BLaER1 treated with 17β-estradiol and CSF1 and Interleukin-3, amounts not matched to agents 10 nM and 100 nM (cell line): Measurements from ENCODE around the gene FARP1.
A peak's percentile ranks its signal among the peaks of the same experiment; 100 is the strongest.

Experiments
- H3K27ac ChIP-seq, 11 experiments: shearing (Covaris generic); formaldehyde crosslinking; 2 replicates each; pipeline ENCODE4 v1.8.1; 2022
- H3K27me3 ChIP-seq, 11 experiments: shearing (Covaris generic); formaldehyde crosslinking; 2 replicates each; pipeline ENCODE4 v1.8.1; 2022
- H3K36me3 ChIP-seq, 11 experiments: shearing (Covaris generic); formaldehyde crosslinking; 2 replicates each; pipeline ENCODE4 v1.8.1; 2022
- H3K4me1 ChIP-seq, 10 experiments: shearing (Covaris generic); formaldehyde crosslinking; 2 replicates each; pipeline ENCODE4 v1.8.1; 2022
- H3K4me2 ChIP-seq, 11 experiments: shearing (Covaris generic); formaldehyde crosslinking; 2 replicates each; pipeline ENCODE4 v1.8.1; 2022
- H3K4me3 ChIP-seq, 10 experiments: shearing (Covaris generic); formaldehyde crosslinking; 2 replicates each; pipeline ENCODE4 v1.8.1; 2022
- H3K9ac ChIP-seq, 11 experiments: shearing (Covaris generic); formaldehyde crosslinking; 2 replicates each; pipeline ENCODE4 v1.8.1; 2022
- H3K9me3 ChIP-seq, 11 experiments: shearing (Covaris generic); formaldehyde crosslinking; replicated peaks in 1 of 11; 2 replicates each; pipeline ENCODE4 v1.8.1; 2022
- H4K20me1 ChIP-seq, 11 experiments: shearing (Covaris generic); formaldehyde crosslinking; 2 replicates each; pipeline ENCODE4 v1.8.1; 2022
- Cebpa-rat ChIP-seq, 11 experiments: shearing (Covaris generic); IDR thresholded peaks; 2 replicates each; pipeline ENCODE4 v1.8.1; 2022

The FARP1 gene

DNA sequence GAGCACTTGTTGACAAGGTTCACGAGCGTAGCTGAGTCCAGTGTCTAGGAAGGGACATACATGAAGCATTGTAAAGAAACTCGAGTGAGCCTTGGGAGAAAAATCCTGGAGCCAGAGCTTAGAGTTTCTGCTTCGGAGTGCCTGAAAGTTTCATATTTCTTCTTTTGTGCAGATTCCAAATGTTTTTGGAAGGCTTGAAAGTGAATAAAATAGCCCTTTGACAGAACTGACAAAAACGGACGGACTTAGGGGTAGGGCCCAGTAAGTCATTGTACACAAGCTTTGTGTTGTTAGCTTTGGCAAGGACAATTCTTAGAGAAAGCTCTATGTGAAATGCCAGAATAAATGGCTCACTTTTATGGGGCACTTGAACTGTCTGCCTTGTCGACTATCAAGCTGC, 31.4 kb downstream of the FARP1 start:
- H3K9ac ChIP-seq, result no peak overlapping the region
- H4K20me1 ChIP-seq, result peaks cover 0 to 34% (median 0%) of the 10 kb centered on the region in 11 experiments; a peak in 8 of 22 replicates
- H3K27ac ChIP-seq, result no peak overlapping the region
- H3K27me3 ChIP-seq, result no peaks in the 10 kb centered on the region
- peaks cover 21 to 46% (median 25%) of the 10 kb centered on the region in 10 experiments for H3K4me1 ChIP-seq
- H3K4me3 ChIP-seq, result no peak overlapping the region
- peaks cover 12 to 37% (median 33%) of the 10 kb centered on the region in 11 experiments; a peak in 21 of 22 replicates for H3K9me3 ChIP-seq
- peaks cover 16 to 37% (median 24%) of the 10 kb centered on the region in 11 experiments for H3K36me3 ChIP-seq
- TF ChIP-seq Cebpa-rat (IDR thresholded peaks at IDR 0.05), result no peak
- H3K4me2 ChIP-seq, result no peak overlapping the region

DNA sequence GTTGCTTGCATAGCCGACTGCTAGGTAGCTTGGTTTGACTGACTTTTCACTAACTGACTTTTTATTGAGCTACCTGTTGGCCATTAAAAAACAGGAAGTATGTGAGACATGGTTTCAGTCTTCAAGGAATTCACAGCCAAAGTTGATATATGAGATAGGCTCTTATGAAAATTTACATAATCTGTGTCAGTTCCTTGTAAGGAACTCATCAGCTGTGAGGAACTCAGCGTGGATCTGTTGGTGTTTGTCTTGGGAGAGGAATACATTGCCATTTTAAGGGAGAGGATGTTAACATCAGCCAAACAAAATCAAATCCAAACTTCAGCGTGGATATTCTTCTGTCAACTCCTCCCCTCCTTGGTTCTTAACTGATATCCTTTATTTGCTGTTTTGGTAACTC, 32.1 kb downstream of the FARP1 start:
- H3K9me3 ChIP-seq, result peaks cover 16 to 44% (median 40%) of the 10 kb centered on the region in 11 experiments; a peak in 21 of 22 replicates
- peaks cover 21 to 53% (median 25%) of the 10 kb centered on the region in 10 experiments for H3K4me1 ChIP-seq
- peaks cover 0 to 33% (median 0%) of the 10 kb centered on the region in 11 experiments; a peak in 8 of 22 replicates for H4K20me1 ChIP-seq
- H3K27ac ChIP-seq, result no peak overlapping the region
- TF ChIP-seq Cebpa-rat (IDR thresholded peaks at IDR 0.05), result no peak
- H3K4me2 ChIP-seq, result peak overlapping the region in 2 of 11 experiments; percentile 30 to 41; a peak in 2 of 22 replicates
- H3K27me3 ChIP-seq, result no peaks in the 10 kb centered on the region
- H3K9ac ChIP-seq, result no peak overlapping the region
- H3K36me3 ChIP-seq, result peaks cover 16 to 40% (median 24%) of the 10 kb centered on the region in 11 experiments
- H3K4me3 ChIP-seq, result no peak overlapping the region

DNA sequence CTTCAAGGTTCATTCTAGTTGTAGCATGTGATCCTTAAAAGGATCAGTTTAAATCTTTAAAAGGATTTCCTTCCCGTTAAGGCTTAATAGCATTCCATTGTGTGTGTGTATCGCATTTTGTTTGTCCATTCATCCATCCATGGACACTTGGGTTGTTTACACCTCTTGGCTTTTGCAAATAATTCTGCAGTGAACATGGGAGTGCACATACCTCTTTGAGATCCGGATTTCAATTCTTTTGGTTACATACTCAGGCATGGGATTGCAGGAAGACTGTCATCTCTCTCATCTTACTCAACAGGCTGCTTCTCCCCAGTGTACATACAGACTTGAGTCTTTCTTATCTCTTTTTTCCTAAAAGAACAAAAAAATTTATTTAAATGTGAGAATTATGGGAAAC, 32.9 kb downstream of the FARP1 start:
- peaks cover 21 to 56% (median 25%) of the 10 kb centered on the region in 10 experiments for H3K4me1 ChIP-seq
- peaks cover 0 to 35% (median 0%) of the 10 kb centered on the region in 11 experiments; a peak in 8 of 22 replicates for H4K20me1 ChIP-seq
- H3K9ac ChIP-seq, result no peak overlapping the region
- H3K27ac ChIP-seq, result no peak overlapping the region
- TF ChIP-seq Cebpa-rat (IDR thresholded peaks at IDR 0.05), result no peak
- H3K4me2 ChIP-seq, result no peak overlapping the region; a peak in 1 of 22 replicates
- no peak overlapping the region for H3K4me3 ChIP-seq
- H3K9me3 ChIP-seq, result peaks cover 20 to 50% (median 43%) of the 10 kb centered on the region in 11 experiments; a peak in 21 of 22 replicates
- H3K27me3 ChIP-seq, result no peaks in the 10 kb centered on the region
- peaks cover 16 to 40% (median 24%) of the 10 kb centered on the region in 11 experiments for H3K36me3 ChIP-seq

DNA sequence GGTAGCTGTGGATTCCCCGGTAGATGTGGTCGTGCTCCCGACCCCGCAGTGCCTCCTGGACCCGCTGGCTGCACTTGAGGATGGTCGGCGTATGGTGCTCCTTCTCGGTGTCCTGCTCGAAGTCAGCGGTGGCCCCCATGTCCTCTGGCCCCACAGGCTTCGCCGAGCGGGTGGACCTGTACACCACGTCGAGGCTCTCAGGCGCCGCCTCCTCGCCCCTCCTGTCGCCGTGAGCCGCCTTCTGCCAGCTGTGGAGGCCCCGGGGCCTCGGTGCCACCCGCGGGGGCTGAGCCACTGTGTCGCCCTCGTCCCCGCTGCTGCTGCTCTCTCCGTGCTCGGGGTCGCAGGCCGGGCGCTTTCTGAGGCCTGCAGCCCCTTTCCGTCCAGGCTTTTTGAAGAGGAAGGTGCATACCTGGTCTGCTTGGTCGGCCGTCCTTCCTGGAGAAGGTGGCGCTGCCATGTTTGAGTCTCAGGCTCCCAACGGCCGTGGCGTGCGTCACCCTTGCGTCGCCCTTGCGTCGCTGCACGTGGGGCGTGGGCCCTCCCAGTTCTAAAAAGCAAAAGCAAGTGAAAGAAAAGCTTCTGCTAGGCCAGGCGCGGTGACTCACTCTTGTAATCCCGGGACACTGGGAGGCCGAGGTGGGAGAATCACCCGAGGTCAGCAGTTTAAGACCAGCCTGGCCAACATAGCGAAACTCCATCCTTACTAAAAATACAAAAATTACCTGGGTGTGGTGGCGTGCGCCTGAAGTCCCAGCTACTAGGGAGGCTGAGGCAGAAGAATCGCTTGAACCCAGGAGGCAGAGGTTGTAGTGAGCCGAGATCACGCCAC, 34.1 kb downstream of the FARP1 start, which contains the start of gene RNF113B:
TSS of gene RNF113B (minus strand) at position 493 of the 832 bp plus-strand sequence. CDS start at position 460, 33 bp downstream.
- Histone ChIP-seq H3K4me2 (no peak within 1 kb of the TSS), H3K27me3 (no peaks in the 10 kb centered on the region), H3K36me3 (peaks cover 16 to 40% (median 22%) of the 10 kb centered on the region in 11 experiments), H4K20me1 (peaks cover 0 to 35% (median 0%) of the 10 kb centered on the region in 11 experiments; a peak in 8 of 22 replicates), H3K9me3 (peaks cover 20 to 50% (median 43%) of the 10 kb centered on the region in 11 experiments; a peak in 21 of 22 replicates), H3K9ac (no peak within 1 kb of the TSS), H3K4me3 (no peak within 1 kb of the TSS; a peak in 1 of 20 replicates), H3K27ac (no peak within 1 kb of the TSS), H3K4me1 (peaks cover 18 to 47% (median 20%) of the 10 kb centered on the region in 10 experiments)
- no peak for TF ChIP-seq Cebpa-rat (IDR thresholded peaks at IDR 0.05)

DNA sequence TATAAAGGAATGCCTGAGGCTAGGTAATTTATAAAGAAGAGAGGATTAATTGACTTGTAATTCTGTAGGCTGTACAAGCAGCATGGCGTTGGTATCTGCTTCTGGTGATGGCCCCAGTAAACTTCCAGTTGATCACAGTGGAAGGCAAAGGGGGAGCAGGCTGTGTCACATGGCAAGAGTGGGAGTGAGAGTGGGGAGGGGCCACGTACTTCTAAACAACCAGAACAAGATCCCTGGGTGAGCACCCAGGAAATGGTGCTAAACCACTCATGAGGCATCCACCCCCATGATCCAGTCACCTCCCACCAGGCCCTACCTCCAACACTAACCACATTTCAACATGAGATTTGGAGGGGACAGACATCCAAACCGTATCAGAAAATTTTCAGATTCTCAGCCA, 37.2 kb downstream of the FARP1 start:
- peaks cover 0 to 22% (median 0%) of the 10 kb centered on the region in 10 experiments; a peak in 7 of 20 replicates for H3K4me1 ChIP-seq
- no peak overlapping the region for H3K9ac ChIP-seq
- peaks cover 16 to 40% (median 22%) of the 10 kb centered on the region in 11 experiments for H3K36me3 ChIP-seq
- peaks cover 20 to 50% (median 43%) of the 10 kb centered on the region in 11 experiments; a peak in 21 of 22 replicates for H3K9me3 ChIP-seq
- no peak for TF ChIP-seq Cebpa-rat (IDR thresholded peaks at IDR 0.05)
- H3K27ac ChIP-seq, result no peak overlapping the region
- peak overlapping the region in 3 of 11 experiments; percentile 7 to 48 (median 14); a peak in 2 of 22 replicates for H3K4me2 ChIP-seq
- peaks cover 0 to 39% (median 0%) of the 10 kb centered on the region in 11 experiments; a peak in 3 of 22 replicates for H4K20me1 ChIP-seq
- no peaks in the 10 kb centered on the region for H3K27me3 ChIP-seq
- no peak overlapping the region for H3K4me3 ChIP-seq

DNA sequence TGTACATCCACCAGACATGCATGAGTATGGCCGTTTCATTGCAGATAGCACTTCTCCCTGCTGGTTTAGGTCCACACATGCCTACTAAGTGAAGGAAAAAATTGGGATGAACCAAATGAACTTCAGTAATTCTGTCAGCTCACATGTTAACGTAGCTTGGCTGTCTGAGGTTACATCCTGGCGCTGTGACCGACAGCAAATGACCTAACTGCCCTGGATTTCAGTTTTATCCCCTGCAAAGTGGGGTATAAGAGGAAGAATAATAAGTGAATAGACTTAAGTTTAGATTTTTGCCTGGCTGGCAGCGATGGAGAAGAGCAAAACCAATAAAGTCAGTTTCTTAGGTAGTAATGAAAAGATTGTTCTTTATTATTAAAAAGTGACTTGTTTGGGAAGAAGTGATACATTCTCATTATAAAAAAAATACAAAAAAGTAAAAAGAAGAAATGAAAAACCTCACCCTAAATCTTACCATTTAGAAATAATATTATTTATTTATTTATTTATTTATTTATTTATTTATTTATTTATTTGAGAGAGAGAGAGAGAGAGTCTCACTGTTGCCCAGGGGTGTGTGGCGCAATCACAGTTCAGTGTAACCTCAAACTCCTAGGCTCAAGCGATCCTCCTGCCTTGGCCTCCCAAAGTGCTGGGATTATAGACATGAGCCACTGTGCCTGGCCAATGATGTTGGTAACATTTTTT, 38.4 kb downstream of the FARP1 start:
- H3K27me3 ChIP-seq, result no peaks in the 10 kb centered on the region

DNA sequence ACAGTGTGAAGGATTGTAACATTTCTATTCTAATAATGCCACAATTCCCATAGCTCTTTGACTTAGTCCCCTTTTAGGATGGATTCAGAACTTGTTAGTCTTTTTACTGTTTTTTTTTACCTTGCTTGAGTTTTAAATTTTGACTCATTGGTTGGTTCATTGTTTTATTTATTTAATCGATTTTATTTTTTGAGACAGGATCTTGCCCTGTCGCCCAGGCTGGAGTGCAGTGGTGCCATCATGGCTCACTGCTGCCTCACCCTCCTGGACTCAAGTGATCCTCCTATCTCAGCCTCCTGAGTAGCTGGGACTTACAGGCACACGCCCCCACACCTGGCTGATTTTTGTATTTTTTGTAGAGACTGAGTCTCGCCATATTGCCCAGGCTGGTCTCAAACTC, 39.3 kb downstream of the FARP1 start:
- Histone ChIP-seq H3K9ac (no peak overlapping the region), H3K27me3 (no peaks in the 10 kb centered on the region), H4K20me1 (peaks cover 0 to 44% (median 0%) of the 10 kb centered on the region in 11 experiments; a peak in 2 of 22 replicates), H3K4me3 (no peak overlapping the region), H3K4me2 (no peak overlapping the region), H3K4me1 (peaks cover 1 to 14% (median 3%) of the 10 kb centered on the region in 10 experiments; a peak in 16 of 20 replicates), H3K36me3 (peaks cover 7 to 23% (median 10%) of the 10 kb centered on the region in 11 experiments; a peak in 19 of 22 replicates), H3K27ac (no peak overlapping the region), H3K9me3 (peaks cover 9 to 36% (median 28%) of the 10 kb centered on the region in 11 experiments; a peak in 20 of 22 replicates)
- no peak for TF ChIP-seq Cebpa-rat (IDR thresholded peaks at IDR 0.05)

More for the DNA sequence above, 38.4 kb downstream of the FARP1 start:
- peaks cover 0 to 14% (median 0%) of the 10 kb centered on the region in 10 experiments; a peak in 4 of 20 replicates for H3K4me1 ChIP-seq
- no peak for TF ChIP-seq Cebpa-rat (IDR thresholded peaks at IDR 0.05)
- H3K4me3 ChIP-seq, result no peak overlapping the region
- no peak overlapping the region for H3K9ac ChIP-seq
- no peak overlapping the region for H3K27ac ChIP-seq
- peaks cover 0 to 42% (median 0%) of the 10 kb centered on the region in 11 experiments; a peak in 2 of 22 replicates for H4K20me1 ChIP-seq
- peaks cover 18 to 44% (median 37%) of the 10 kb centered on the region in 11 experiments; a peak in 21 of 22 replicates for H3K9me3 ChIP-seq
- H3K36me3 ChIP-seq, result peaks cover 16 to 32% (median 19%) of the 10 kb centered on the region in 11 experiments
- H3K4me2 ChIP-seq, result no peak overlapping the region

DNA sequence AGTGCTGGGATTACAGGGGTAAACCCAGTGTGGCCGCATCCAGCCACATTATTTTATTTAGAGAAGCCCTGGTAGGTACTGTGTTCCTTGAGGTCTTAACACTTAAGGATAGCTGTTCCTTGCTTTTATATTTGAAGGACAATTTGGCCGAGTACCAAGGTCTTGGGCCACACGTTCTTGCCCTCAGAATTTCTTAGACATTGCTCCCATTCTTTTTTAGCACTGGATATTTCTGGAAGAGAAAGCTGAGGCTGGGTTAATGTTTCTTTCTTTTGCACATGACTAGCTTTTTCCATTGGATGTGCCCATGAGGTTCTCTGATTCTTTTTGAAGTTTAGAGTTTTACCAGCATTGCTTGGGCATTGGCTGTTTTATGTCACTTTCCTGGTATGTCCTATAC, 39.7 kb downstream of the FARP1 start:
- Histone ChIP-seq H3K27ac (no peak overlapping the region), H3K36me3 (peaks cover 6 to 22% (median 9%) of the 10 kb centered on the region in 11 experiments; a peak in 6 of 22 replicates), H3K9me3 (peaks cover 8 to 33% (median 25%) of the 10 kb centered on the region in 11 experiments; a peak in 18 of 22 replicates), H3K9ac (no peak overlapping the region), H3K4me2 (no peak overlapping the region), H3K4me3 (no peak overlapping the region), H3K27me3 (no peaks in the 10 kb centered on the region), H3K4me1 (peaks cover 5 to 17% (median 8%) of the 10 kb centered on the region in 10 experiments; a peak in 17 of 20 replicates), H4K20me1 (peaks cover 0 to 48% (median 0%) of the 10 kb centered on the region in 11 experiments; a peak in 3 of 22 replicates)
- no peak for TF ChIP-seq Cebpa-rat (IDR thresholded peaks at IDR 0.05)
